Measurements from ENCODE around the gene KRT85. TPM values are rescaled to one million over a fixed set of nuclear protein-coding genes. Genes with fewer than 3 reads are reported as not detected.

KRT85 gene
- total RNA-seq, 5 donors from 2014 or later (not counting 1 experiment from before 2014, with no cell fraction given): not detected

DNA sequence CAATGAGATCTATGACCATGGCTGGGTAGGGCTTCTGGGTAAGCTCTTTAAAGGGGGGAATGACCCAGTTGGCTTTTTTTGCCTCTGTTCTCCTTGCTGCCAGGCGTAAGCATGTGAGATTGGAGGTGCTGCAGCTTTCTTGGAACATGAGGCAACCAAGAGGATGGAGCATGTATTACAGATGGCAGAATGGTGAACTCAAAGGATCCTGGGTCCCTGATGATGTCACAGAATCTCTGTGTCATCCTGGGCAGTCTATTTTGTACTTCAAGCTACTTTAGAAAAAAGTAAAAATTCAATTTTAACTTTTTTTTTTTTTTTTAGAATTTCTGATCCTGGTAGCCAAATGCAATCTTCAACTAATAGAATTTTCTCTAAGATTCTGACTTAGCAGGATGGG lies 30.9 kb upstream of the KRT85 start:
- DNase-seq: no peak
- peaks cover 12 to 19% of the 10 kb centered on the region in 2 donors for H3K27me3 Mint-ChIP-seq

DNA sequence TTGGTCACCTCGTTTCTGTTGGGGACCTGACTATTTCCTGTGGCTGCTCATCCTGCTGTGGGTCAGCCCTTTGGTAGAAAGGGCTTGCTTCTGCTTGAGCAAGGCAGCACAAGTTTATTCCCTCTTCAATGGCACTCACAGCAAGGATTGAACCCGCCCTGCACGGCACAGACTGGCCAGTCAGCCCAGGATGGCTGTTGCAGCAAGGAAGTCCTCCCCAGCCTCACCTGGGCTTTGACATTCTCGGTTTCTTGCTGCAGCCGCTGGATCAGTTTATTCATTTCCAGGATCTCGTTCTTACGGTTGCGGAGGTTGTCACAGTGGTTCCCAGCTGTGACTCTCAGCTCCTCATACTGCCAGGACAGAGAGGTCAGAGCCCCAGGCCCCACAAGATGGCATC lies 29.4 kb upstream of the KRT85 start:
- H3K9me3 Mint-ChIP-seq: no peaks in the 10 kb centered on the region
- DNase-seq (no peak), ATAC-seq (replicated peaks in 1 of 4) (no peak)
- no peaks in the 10 kb centered on the region for H3K4me1 Mint-ChIP-seq
- Histone ChIP-seq H3K9me3 (no peaks in the 10 kb centered on the region), H3K4me3 (ENCODE audit: control insufficient read depth in 1 of 2, extremely low read depth in 1 of 2, low read length in 1 of 2) (no peak overlapping the region), H3K27me3 (replicated peaks in 1 of 2; ENCODE audit: control insufficient read depth in 2 of 2, extremely low read depth in 1 of 2, insufficient read depth in 2 of 2, low read length in 1 of 2) (peaks cover 0 to 45% of the 10 kb centered on the region in 2 experiments), H3K27ac (ENCODE audit: low read length) (no peak overlapping the region), H3K36me3 (ENCODE audit: control insufficient read depth in 2 of 2, extremely low read depth in 1 of 2, insufficient read depth in 1 of 2, low read length in 1 of 2) (no peaks in the 10 kb centered on the region), H3K4me1 (ENCODE audit: control insufficient read depth in 1 of 2, extremely low read depth in 1 of 2, insufficient read depth in 2 of 2, low read length in 2 of 2) (no peaks in the 10 kb centered on the region)
- 92% methylated on average over 7 of the region's 8 CpGs for WGBS (ENCODE audit: insufficient coverage)
- ChIA-PET POLR2A (no interaction called here), CTCF (no interaction called here)
- H3K36me3 Mint-ChIP-seq: no peaks in the 10 kb centered on the region
- H3K27me3 Mint-ChIP-seq: peaks cover 12 to 16% of the 10 kb centered on the region in 2 donors
- H3K27ac Mint-ChIP-seq: no peak overlapping the region
- H3K4me3 Mint-ChIP-seq: no peak overlapping the region

More for the DNA sequence above, 30.9 kb upstream of the KRT85 start:
- no peak for ATAC-seq (replicated peaks in 1 of 4)
- Histone ChIP-seq H3K4me1 (ENCODE audit: control insufficient read depth in 1 of 2, extremely low read depth in 1 of 2, insufficient read depth in 2 of 2, low read length in 2 of 2) (no peaks in the 10 kb centered on the region), H3K27me3 (replicated peaks in 1 of 2; ENCODE audit: control insufficient read depth in 2 of 2, extremely low read depth in 1 of 2, insufficient read depth in 2 of 2, low read length in 1 of 2) (peaks cover 0 to 44% of the 10 kb centered on the region in 2 experiments), H3K4me3 (ENCODE audit: control insufficient read depth in 1 of 2, extremely low read depth in 1 of 2, low read length in 1 of 2) (no peak overlapping the region), H3K9me3 (no peaks in the 10 kb centered on the region), H3K27ac (ENCODE audit: low read length) (no peak overlapping the region), H3K36me3 (ENCODE audit: control insufficient read depth in 2 of 2, extremely low read depth in 1 of 2, insufficient read depth in 1 of 2, low read length in 1 of 2) (no peaks in the 10 kb centered on the region)
- no peak overlapping the region for H3K4me3 Mint-ChIP-seq
- CTCF ChIA-PET: interaction anchor here in 1 of 2 donors (0.7 kb wide), 1 partner anchor 803 kb away, joined by 6 read pairs; no protein-coding TSS in a partner anchor
- H3K4me1 Mint-ChIP-seq: no peaks in the 10 kb centered on the region
- POLR2A ChIA-PET: interaction anchor here in 1 of 2 donors (0.6 kb wide), 1 partner anchor 48 kb away, joined by 3 read pairs; no protein-coding TSS in a partner anchor
- no CpG with 5 or more reads among the region's 1 CpG for WGBS (ENCODE audit: insufficient coverage)
- H3K27ac Mint-ChIP-seq: no peak overlapping the region
- no peaks in the 10 kb centered on the region for H3K36me3 Mint-ChIP-seq
- H3K9me3 Mint-ChIP-seq: no peaks in the 10 kb centered on the region

DNA sequence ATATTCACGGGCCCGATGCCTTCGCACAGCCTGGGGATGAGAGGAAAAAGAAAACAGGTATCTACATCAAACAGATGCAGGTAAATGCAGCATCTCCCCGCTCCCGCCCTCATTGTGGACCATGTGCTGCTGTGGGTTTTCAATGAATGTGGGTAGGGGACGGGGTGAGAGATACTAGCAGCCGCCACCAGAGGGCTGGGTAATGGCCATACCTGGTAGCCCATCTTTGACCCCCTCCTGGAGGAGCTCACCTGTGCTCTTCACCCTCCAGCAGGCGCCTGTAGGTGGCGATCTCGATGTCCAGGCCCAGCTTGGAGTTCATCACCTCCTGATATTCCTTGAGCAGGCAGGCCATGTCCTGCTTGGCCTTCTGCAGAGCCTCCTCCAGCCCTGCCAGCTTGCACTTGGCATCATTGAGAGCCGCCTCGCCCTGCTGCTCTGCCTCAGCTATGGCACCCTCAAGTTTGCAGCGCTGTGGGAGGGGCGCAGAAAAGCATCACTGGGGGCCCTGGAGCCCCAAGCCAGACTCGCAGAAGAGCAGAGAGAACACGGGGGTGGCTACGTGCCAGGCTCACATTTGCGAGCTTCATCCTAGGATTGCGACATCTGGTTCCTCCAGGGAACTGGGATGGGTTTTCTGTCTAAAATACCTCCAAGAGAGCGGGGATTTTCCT lies 28.6 kb upstream of the KRT85 start:
- Histone ChIP-seq H3K4me1 (ENCODE audit: control insufficient read depth in 1 of 2, extremely low read depth in 1 of 2, insufficient read depth in 2 of 2, low read length in 2 of 2) (no peaks in the 10 kb centered on the region), H3K9me3 (no peaks in the 10 kb centered on the region), H3K27me3 (replicated peaks in 1 of 2; ENCODE audit: control insufficient read depth in 2 of 2, extremely low read depth in 1 of 2, insufficient read depth in 2 of 2, low read length in 1 of 2) (peaks cover 0 to 51% of the 10 kb centered on the region in 2 experiments), H3K27ac (ENCODE audit: low read length) (no peak overlapping the region), H3K36me3 (ENCODE audit: control insufficient read depth in 2 of 2, extremely low read depth in 1 of 2, insufficient read depth in 1 of 2, low read length in 1 of 2) (no peaks in the 10 kb centered on the region), H3K4me3 (ENCODE audit: control insufficient read depth in 1 of 2, extremely low read depth in 1 of 2, low read length in 1 of 2) (no peak overlapping the region)
- Mint-ChIP-seq H3K36me3 (no peaks in the 10 kb centered on the region), H3K27me3 (peaks cover 12 to 17% of the 10 kb centered on the region in 2 donors), H3K4me1 (no peaks in the 10 kb centered on the region), H3K27ac (no peak overlapping the region), H3K4me3 (no peak overlapping the region), H3K9me3 (no peaks in the 10 kb centered on the region)
- ATAC-seq (replicated peaks in 1 of 4): no peak
- POLR2A ChIA-PET: no interaction called here
- DNase-seq: peak in 1 of 35 experiments; percentile 14
- 73% methylated on average over 10 of the region's 20 CpGs for WGBS (ENCODE audit: insufficient coverage)
- CTCF ChIA-PET: interaction anchor here in 1 of 2 donors (1.0 kb wide), 1 partner anchor 475 kb away, joined by 3 read pairs; no protein-coding TSS in a partner anchor

DNA sequence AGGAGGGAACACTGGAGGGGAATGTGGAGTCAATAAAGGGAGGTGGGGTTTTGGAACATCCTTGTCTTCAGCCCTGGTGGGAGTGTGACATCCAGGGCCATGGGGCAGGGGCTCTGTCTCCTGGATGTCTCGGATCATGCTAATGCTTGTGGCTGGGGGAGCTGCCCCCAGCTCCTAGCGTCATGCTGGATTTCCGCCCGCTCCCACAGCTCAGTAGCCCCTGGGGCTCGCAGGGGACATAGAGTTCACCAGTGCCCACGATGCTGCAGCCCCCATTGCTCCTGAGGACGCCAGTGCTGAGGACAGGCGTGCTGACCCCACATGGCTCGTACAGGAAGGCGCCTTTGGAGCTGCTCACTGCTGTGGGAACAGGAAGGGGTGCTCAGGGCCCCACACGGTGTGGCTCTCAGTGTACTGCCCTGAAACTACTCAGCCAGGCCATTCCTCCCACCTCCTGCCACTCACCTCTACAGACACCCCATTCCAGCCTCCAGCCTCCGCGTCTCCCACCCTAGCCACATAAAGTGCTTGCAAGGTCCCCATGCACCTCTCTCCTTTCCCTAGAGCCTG lies 27.6 kb upstream of the KRT85 start:
- no peak for ATAC-seq (replicated peaks in 1 of 4)
- Histone ChIP-seq H3K27me3 (replicated peaks in 1 of 2; ENCODE audit: control insufficient read depth in 2 of 2, extremely low read depth in 1 of 2, insufficient read depth in 2 of 2, low read length in 1 of 2) (peaks cover 0 to 48% of the 10 kb centered on the region in 2 experiments), H3K36me3 (ENCODE audit: control insufficient read depth in 2 of 2, extremely low read depth in 1 of 2, insufficient read depth in 1 of 2, low read length in 1 of 2) (no peaks in the 10 kb centered on the region), H3K4me1 (ENCODE audit: control insufficient read depth in 1 of 2, extremely low read depth in 1 of 2, insufficient read depth in 2 of 2, low read length in 2 of 2) (no peaks in the 10 kb centered on the region), H3K4me3 (ENCODE audit: control insufficient read depth in 1 of 2, extremely low read depth in 1 of 2, low read length in 1 of 2) (no peak overlapping the region), H3K9me3 (no peaks in the 10 kb centered on the region), H3K27ac (ENCODE audit: low read length) (no peak overlapping the region)
- no peak for DNase-seq
- ChIA-PET CTCF (no interaction called here), POLR2A (no interaction called here)
- no peak overlapping the region for H3K27ac Mint-ChIP-seq
- no peak overlapping the region for H3K4me3 Mint-ChIP-seq
- no peaks in the 10 kb centered on the region for H3K36me3 Mint-ChIP-seq
- H3K9me3 Mint-ChIP-seq: no peaks in the 10 kb centered on the region
- peaks cover 13 to 15% of the 10 kb centered on the region in 2 donors for H3K27me3 Mint-ChIP-seq
- WGBS (ENCODE audit: insufficient coverage): 77% methylated on average over 13 of the region's 13 CpGs
- no peaks in the 10 kb centered on the region for H3K4me1 Mint-ChIP-seq

DNA sequence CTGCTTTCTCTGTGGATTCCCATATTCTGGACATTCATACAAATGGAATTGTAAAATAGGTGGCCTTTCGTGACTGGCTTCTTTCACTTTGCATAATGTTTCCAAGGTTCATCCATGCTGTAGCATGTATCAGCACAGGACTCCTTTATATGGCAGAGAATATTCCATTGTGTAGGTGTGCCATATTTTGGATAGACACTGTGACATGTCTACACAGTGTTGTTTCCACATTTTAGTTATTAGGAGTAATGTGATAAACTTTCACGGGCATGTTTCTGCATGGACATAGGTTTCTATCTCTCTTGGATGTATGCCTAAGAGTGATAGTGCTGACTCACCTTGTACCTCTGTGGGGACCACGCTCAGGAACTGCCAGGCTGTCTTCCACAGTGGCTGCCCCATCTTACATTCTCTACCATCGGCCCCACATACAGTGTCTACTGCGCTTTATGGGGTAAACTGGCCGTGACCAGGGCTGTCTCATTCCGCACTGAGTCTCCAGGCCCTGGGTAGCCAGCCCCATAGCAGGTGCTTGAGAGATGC lies 25.3 kb upstream of the KRT85 start:
- Histone ChIP-seq H3K4me3 (ENCODE audit: control insufficient read depth in 1 of 2, extremely low read depth in 1 of 2, low read length in 1 of 2) (no peak overlapping the region), H3K36me3 (ENCODE audit: control insufficient read depth in 2 of 2, extremely low read depth in 1 of 2, insufficient read depth in 1 of 2, low read length in 1 of 2) (no peaks in the 10 kb centered on the region), H3K27ac (ENCODE audit: low read length) (no peak overlapping the region), H3K9me3 (no peaks in the 10 kb centered on the region), H3K4me1 (ENCODE audit: control insufficient read depth in 1 of 2, extremely low read depth in 1 of 2, insufficient read depth in 2 of 2, low read length in 2 of 2) (no peaks in the 10 kb centered on the region), H3K27me3 (replicated peaks in 1 of 2; ENCODE audit: control insufficient read depth in 2 of 2, extremely low read depth in 1 of 2, insufficient read depth in 2 of 2, low read length in 1 of 2) (peaks cover 3 to 49% of the 10 kb centered on the region in 2 experiments)
- Mint-ChIP-seq H3K9me3 (no peaks in the 10 kb centered on the region), H3K27me3 (peaks cover 17 to 18% of the 10 kb centered on the region in 2 donors), H3K4me1 (no peaks in the 10 kb centered on the region), H3K27ac (no peak overlapping the region), H3K4me3 (no peak overlapping the region), H3K36me3 (no peaks in the 10 kb centered on the region)
- WGBS (ENCODE audit: insufficient coverage): 67% methylated on average over 2 of the region's 7 CpGs
- DNase-seq (no peak), ATAC-seq (replicated peaks in 1 of 4) (no peak)
- POLR2A ChIA-PET: no interaction called here
- CTCF ChIA-PET: no interaction called here

DNA sequence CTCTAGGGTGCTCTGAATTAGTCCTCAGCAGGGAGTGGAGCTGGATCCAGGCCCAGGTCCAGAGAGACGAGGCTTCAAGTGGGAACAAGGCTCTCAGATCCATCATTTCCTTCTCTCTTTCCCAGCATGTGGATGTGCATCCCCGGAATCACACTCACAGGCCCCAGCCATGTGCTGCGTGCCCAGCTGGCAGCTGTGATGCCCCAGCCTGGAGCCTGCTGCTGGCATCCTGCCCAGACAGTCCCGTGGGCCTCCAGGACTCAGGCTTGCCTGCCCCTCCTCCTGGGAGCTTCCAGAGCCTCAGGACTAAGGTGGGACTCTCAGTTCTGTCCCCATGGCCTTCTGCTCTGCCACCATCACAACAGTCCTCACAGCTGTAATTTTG lies 24.3 kb upstream of the KRT85 start:
- ChIA-PET POLR2A (no interaction called here), CTCF (no interaction called here)

More for the DNA sequence above, 24.3 kb upstream of the KRT85 start:
- no peaks in the 10 kb centered on the region for H3K4me1 Mint-ChIP-seq
- no peak for DNase-seq
- no peaks in the 10 kb centered on the region for H3K36me3 Mint-ChIP-seq
- no peak overlapping the region for H3K4me3 ChIP-seq (ENCODE audit: control insufficient read depth in 1 of 2, extremely low read depth in 1 of 2, low read length in 1 of 2)
- peaks cover 3 to 45% of the 10 kb centered on the region in 2 experiments for H3K27me3 ChIP-seq (replicated peaks in 1 of 2; ENCODE audit: control insufficient read depth in 2 of 2, extremely low read depth in 1 of 2, insufficient read depth in 2 of 2, low read length in 1 of 2)
- no peaks in the 10 kb centered on the region for H3K4me1 ChIP-seq (ENCODE audit: control insufficient read depth in 1 of 2, extremely low read depth in 1 of 2, insufficient read depth in 2 of 2, low read length in 2 of 2)
- 68% methylated on average over 4 of the region's 4 CpGs for WGBS (ENCODE audit: insufficient coverage)
- no peak overlapping the region for H3K4me3 Mint-ChIP-seq
- H3K9me3 Mint-ChIP-seq: no peaks in the 10 kb centered on the region
- peaks cover 14% of the 10 kb centered on the region in 2 donors for H3K27me3 Mint-ChIP-seq
- no peak for ATAC-seq (replicated peaks in 1 of 4)
- no peak overlapping the region for H3K27ac Mint-ChIP-seq
- H3K9me3 ChIP-seq: no peaks in the 10 kb centered on the region
- H3K27ac ChIP-seq (ENCODE audit: low read length): no peak overlapping the region
- H3K36me3 ChIP-seq (ENCODE audit: control insufficient read depth in 2 of 2, extremely low read depth in 1 of 2, insufficient read depth in 1 of 2, low read length in 1 of 2): no peaks in the 10 kb centered on the region
